GM21717 (cell line): ENCODE results near the gene SLC10A7.
A peak's percentile ranks its signal among the peaks of the same experiment; 100 is the strongest.

ENCODE experiments used
- ATAC-seq: cut with Tn5 transposase; IDR thresholded peaks from one replicate; pipeline ENCODE4 v1.9.1; 2021; ENCODE audit warnings: mild to moderate bottlenecking, moderate library complexity; ENCODE audit not compliant: unreplicated experiment

SLC10A7 gene

DNA sequence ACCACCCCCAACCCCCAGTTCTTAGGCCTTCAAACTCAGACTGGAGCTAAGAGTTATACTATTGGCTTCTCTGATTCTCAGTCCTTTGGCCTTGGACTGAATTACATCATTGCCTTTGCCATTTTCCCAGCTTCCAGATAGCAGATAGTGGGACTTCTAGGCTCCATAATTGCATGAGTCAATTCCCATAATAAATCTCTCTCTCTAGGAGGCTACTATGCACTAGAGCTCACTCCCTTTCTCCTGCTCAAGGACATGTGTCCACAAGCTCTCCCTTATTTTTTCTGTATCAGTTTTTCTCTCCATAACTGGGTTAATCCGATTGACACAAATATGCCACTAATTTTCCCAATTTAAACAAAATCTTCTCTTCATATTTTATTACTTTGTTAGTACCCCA, 204.0 kb downstream of the SLC10A7 start:
- ATAC-seq = no peak

GRCh38 chr4:146315184-146315583, 206.6 kb downstream of the SLC10A7 start:
- ATAC-seq = no peak

DNA sequence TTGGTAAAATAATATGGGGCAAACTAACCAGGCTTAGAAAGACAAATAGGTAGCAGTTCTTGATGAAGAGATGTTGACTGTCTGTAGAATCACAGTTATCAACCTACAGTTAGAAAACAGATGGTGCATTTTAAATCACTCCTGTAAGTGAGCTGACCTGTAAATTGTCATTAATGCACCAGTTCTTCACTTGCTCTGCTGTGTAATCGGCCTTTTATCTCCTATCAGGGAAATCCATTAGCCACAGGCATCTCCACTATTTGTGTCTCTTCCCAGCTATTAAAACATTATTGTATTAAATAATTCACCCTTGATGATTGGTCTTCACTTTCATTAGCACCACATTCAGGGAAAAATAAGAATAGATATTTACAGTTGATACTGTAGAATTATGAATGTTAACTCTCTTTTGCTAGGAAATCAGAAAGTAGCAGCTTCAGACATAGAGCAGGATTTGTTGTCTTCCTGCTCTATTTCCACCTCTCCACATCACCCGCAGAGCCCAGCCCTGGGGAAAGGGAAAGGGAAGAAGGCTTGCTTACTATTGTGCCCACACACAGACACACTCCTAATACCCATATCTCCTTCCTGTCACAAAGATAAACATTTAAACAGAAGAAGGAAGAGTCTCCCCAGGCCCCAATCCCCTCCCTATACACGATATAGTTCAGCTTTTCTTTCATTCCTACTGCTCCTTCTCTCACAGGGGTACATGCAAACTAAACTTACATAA, 210.3 kb downstream of the SLC10A7 start:
- no peak for ATAC-seq

DNA sequence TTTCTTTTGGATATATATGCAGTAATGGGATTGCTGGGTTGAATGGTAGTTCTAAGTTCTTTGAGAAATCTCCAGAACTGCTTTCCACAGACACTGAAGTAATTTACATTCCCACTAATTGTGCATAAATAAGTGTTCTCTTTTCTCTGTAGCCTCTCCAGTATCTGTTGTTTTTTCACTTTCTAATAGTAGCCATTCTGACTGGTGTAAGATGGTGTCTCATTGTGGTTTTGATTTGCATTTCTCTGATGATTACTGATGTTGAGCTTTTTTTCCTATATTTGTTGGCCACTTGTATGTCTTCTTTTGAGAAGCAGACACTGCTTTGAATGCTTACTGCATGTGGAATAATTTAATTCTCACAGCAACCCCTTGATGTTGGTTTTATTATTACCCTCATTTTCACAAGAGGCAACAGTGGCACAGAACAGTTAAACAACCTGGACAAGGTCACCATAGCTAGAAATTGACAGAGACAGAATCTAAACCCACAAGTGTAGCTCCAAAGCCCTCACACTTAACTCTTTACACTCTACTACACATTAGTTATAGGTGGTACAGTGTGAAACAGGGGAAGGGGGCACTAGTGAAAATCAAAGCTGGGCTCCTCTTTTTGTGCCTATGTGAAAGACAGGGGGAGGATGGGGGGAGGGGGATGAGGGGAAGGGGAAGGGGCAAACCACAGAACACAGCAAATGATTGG, 211.3 kb downstream of the SLC10A7 start:
- ATAC-seq = peak; percentile 97

GRCh38 chr4:146308951-146309350, 212.8 kb downstream of the SLC10A7 start:
- ATAC-seq = no peak

GRCh38 chr4:146302822-146303221, 218.9 kb downstream of the SLC10A7 start:
- ATAC-seq = no peak

DNA sequence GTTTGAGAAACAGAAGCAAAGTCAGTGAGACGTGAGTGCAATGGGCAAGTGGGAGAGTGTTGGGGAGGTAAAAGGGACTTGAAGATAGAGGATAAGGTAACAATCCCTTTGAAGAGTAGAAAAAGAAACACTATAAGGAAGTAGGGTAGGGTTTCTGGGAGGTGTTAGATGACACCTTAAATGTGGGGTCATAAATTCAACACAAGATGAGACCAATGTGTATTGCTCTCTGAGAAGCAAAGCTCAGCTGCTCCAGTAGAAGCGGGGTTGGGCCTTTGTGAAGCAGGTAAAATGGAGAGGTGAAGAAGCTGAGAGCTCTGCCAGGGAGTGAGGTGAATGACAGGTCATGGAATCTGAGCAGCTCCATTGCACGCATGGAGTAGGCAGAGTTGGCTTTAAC, 222.1 kb downstream of the SLC10A7 start:
- no peak for ATAC-seq

GRCh38 chr4:146294776-146295175, 227.0 kb downstream of the SLC10A7 start:
- no peak for ATAC-seq

DNA sequence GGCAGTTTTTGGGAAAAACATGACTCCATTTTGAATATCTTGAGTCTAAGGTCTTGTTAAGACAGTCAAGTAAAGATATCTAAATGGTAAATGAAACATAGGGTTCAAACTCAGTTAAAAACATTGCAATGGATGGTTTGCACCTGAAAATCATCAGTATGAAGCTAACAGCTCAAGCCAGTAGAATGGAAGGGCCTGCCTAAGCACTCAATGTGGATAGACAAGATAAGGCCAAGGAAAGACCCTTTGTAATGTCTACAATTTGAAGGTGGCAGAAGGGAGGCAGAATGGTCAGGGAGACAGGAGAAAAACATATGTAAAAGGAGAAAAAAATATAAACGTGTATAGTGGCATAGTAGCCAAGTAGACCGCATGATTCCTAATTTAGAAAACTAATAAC, 229.2 kb downstream of the SLC10A7 start:
- ATAC-seq = no peak

GRCh38 chr4:146291313-146291712, 230.4 kb downstream of the SLC10A7 start:
- ATAC-seq = no peak

DNA sequence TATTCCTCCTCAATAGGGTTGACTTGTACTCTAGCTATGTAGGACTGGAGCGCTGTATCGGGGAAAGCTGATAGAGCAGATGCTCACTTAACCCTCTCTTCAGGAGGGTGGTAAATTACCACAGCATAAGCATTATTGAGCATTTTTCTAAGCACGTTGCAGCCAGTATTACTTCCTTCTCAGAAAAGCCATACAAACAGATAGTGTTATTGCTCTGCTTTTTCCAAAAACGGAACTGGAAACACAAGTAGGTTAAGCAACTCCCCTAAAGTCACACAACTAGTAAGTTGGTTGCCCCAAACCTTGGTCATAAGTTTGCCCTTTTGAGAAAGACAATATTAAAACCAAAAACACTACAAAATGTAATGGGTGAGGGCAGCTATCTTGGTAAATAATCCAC, 233.5 kb downstream of the SLC10A7 start:
- no peak for ATAC-seq

GRCh38 chr4:146285037-146285436, 236.7 kb downstream of the SLC10A7 start:
- ATAC-seq = no peak

- no peak for ATAC-seq
These were observed 237.7 kb downstream of the SLC10A7 start for GRCh38 chr4:146283758-146284651.

DNA sequence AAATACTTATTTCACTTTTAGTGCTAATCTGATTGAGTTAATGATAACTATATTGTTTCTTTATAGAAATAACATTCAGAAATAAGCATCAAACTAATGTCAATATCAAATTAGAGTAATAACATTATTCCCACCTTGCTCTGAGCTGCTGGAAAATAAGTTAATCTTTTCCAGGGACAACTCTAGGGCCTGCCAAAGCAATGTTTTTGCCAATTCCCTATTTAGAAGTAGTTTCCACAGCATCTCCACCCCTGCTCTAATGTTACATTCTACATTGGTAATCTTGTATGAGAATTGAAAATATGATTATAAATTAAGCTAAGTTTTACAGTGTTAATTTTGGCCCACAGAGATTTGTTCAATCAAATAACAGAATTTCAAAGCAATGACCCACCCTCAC, 239.1 kb downstream of the SLC10A7 start:
- no peak for ATAC-seq

DNA sequence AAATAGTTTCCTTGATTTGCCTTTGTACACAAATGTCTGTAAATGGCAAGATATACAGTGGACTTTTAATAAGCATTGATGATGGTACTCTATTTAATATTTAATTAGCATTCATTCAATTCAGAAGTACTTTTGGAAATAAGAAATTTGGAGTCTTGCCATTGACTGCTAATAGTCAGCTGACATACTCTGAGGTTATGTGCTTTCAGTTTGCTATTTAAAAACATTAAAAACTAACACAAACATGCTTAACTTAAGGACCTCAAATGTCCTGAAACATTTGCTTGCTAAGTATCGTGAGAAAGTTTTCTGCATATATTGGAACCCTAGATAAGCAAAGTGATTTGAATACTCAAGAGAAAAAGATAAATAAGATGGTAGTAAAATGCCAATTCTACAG, 242.8 kb downstream of the SLC10A7 start:
- no peak for ATAC-seq

DNA sequence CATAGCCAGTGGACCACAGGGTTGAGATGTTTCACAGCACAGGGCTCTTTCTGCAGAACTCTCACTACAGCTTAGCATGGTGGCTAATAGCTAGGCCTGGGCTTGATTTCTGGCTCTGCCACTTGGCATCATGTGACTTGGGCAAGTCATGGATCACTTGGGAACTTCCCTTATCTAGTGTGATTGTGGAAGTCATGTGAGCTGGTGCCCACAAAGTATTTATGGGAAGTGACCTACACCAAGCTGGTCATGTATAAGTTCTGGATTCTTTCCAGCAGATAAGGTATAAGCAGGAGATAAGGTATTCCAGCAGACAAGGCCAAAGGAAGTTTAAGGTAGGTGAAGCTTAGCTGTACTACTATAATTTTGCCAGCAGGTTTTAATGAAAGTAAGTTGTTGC, 246.4 kb downstream of the SLC10A7 start:
- ATAC-seq = no peak

GRCh38 chr4:146274774-146275173, 247.0 kb downstream of the SLC10A7 start:
- no peak for ATAC-seq

DNA sequence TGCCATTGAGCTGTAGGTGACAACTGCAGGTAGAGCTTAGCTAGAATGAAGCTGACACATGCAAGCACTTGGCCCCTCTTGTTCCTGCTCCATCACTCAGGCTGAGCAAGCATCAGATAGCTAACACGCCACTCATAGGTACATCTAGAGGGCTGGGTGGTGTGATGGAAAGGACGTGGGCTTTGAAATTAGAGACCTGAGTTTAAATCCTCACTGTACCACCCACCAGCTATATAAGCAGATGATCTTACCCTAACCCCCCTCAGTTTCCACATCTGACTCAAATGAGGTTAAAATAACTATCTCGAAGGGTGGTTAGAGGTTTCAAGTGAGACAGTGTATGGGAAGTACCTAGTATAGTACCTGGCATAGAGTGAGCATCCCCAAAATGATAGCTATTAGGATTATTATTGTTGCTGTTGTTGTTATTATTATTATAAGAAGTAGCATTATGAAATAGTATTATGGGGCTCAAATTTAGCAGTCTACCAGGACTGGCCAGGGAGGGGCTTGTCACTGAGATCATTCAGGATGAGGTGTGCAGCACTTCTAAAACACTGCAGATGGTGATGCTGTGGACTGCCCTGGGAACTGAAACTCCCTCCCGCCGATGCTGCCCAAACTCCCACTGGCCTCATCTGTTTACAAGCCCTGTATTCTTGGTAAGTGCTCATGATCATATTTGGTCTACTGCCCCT, 248.4 kb downstream of the SLC10A7 start:
- ATAC-seq = peak; percentile 81

DNA sequence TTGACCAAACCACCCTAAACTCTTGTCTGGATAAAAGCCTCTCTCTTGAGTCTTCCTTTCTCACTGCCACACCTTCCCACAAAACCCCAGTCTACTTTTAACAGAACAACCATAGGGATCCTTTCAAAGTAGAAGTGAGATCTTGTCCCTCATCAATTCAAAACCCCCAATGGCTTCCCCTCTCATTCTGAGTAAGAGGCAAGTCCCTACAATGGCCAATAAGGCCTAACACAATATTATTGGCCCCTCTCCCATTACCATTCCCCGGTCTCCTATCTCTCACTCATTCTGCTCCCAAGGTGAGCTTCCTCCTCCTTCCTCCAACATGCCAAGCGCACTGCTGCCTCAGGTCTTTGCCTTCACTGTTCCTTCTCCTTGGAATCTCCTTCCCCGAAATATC, 250.3 kb downstream of the SLC10A7 start:
- ATAC-seq = peak; percentile 19

DNA sequence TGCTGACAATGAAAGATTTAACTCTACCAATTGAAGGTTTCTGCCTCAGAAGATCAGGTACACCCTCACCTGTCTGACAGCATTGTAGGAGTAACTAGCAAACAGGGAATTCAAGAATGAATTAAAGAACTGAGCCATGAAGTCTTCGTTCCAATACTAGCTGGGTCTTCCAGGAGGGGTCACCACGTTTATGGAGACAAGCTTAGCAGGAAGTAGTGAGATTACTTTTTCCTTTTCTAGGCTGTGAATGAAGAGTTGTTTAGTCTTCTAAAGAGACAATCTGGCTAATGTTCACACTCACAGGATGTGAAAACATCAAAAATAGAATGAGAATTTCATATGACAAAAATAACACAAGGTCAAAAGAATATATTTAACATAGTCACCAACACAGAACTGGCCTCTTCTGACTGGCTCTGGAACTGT, 252.5 kb downstream of the SLC10A7 start:
- peak; percentile 55 for ATAC-seq

DNA sequence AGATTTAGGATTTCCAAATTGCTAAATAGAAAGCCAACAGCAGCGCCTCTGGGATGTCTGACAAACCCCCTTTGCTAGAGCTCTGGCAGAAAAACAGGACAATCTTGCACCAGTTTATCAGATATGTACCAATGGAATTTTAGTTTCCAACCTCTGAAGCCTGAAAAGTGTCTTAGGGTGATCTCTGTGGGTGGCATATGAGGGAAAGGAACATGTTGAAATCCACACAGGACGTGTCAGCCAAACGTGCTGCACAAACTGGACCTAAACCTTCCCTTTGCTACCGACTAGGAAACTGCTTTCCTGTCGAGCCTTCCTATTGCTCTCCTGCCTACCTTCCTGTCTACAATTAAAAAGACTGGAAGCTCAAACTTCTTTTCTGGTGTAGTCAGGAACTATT, 253.9 kb downstream of the SLC10A7 start:
- ATAC-seq = no peak
